Gastrocnemius medialis (tissue), 4 donors: ENCODE measurements around the gene RNF123. TPM values are rescaled to one million over a fixed set of nuclear protein-coding genes. Genes with fewer than 3 reads are reported as not detected.

Source experiments
- ATAC-seq, 2 donors: fragments of 150-250 bp; one replicate each; pipeline ENCODE4 v1.9.1; 2016
- DNase-seq, 2 donors: peaks; one replicate each; pipeline ENCODE4 v3.0.0-alpha.2; 2019
- H3K27ac ChIP-seq, 4 donors: fragments of 200-600 bp; sonication (generic); 1 replicate in 1 of 4; 2 replicates in 3 of 4; pipeline ENCODE4 v1.5.1; 2016 to 2018; ENCODE audit warnings: mild to moderate bottlenecking in 2 of 4, moderate library complexity in 1 of 4
- H3K27me3 ChIP-seq, 3 donors: fragments of 200-600 bp; sonication (generic) in 2 of 3; 1 replicate in 1 of 3; 2 replicates in 2 of 3; pipeline versions ENCODE4 v1.5.1 to v1.6.0; 2016 to 2019; ENCODE audit warnings: mild to moderate bottlenecking in 1 of 3, moderate library complexity in 1 of 3
- H3K36me3 ChIP-seq, 2 donors: fragments of 200-600 bp; sonication (generic) in 1 of 2; one replicate each; pipeline ENCODE4 v1.5.1; 2017 to 2018
- H3K4me1 ChIP-seq, 2 donors: fragments of 200-600 bp; sonication (generic) in 1 of 2; one replicate each; pipeline ENCODE4 v1.5.1; 2016 to 2017; ENCODE audit warnings: mild to moderate bottlenecking in 2 of 2
- H3K4me3 ChIP-seq, 4 donors: fragments of 200-600 bp; sonication (generic) in 3 of 4; 1 replicate in 1 of 4; 2 replicates in 3 of 4; pipeline ENCODE4 v1.5.1; 2016 to 2019; ENCODE audit warnings: mild to moderate bottlenecking in 2 of 4
- H3K9me3 ChIP-seq, 3 donors: fragments of 200-600 bp; sonication (generic) in 2 of 3; 1 replicate in 1 of 3; 2 replicates in 2 of 3; pipeline ENCODE4 v1.5.1; 2016 to 2019
- POLR2A ChIP-seq, 2 donors: fragments of 450-650 bp; IDR thresholded peaks; one replicate each; pipeline ENCODE4 v1.6.1; 2017; ENCODE audit warnings: antibody characterized with exemption in 2 of 2, mild to moderate bottlenecking in 2 of 2, moderate library complexity in 2 of 2
- in situ Hi-C, 4 donors: fragments of 200-750 bp; cut with MboI; loops; one replicate each; pipeline versions ENCODE4 v1.15.0 to v1.8.0; 2017; ENCODE audit warnings: low sequenced_read_pairs in 4 of 4
- intact Hi-C: fragments of 100-400 bp; cut with DNase I; formaldehyde crosslinking; loops from one replicate; pipeline ENCODE4 v1.15.1; 2023; ENCODE audit warnings: low total_unique reads
- total RNA-seq, 4 donors: library from RNA; depleted of rRNA; stranded (reverse); fragments of >200 nt; gene quantifications; one replicate each; pipeline versions ENCODE4 v1.1.0 to v1.2.3, GENCODE V29; 2016
- TF ChIP-seq, protein P1 (sequence below), 5 experiments: fragments of 450-650 bp in 3 of 5; fragments of 200-600 bp in 2 of 5; sonication (generic) in 2 of 5; IDR thresholded peaks in 4 of 5; conservative IDR thresholded peaks in 1 of 5; 1 replicate in 4 of 5; 2 replicates in 1 of 5; pipeline ENCODE4 v1.5.1; 2016 to 2019; ENCODE audit warnings: antibody characterized with exemption in 5 of 5, mild to moderate bottlenecking in 3 of 5, moderate library complexity in 3 of 5

Gene RNF123
- total RNA-seq, 4 donors from 2014 or later = 82.8 to 132 (median 128) TPM

DNA sequence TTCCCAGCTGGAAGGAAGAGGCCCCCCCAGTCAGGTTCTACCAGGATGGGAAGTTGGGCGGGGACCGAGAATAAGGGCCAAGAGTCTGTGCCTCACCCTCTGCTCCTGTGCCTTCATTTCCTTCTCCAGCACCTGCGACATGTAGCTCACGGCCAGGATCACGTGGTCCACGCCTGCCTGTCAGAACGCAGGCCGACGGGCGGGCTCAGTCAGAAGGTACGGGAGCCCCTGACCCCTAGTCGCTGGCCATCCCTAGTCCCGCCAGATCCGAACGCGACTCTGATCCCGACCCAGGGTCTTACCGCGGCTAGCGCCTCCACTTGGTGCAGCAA lies 33.9 kb downstream of the RNF123 start:
- Histone ChIP-seq H3K4me1 (peaks cover 27 to 41% of the 10 kb centered on the region in 2 donors), H3K9me3 (no peaks in the 10 kb centered on the region)
- intact Hi-C loops = loop anchor here (2.0 kb wide), 1 partner anchor 80 kb away; the partner anchor contains the start of gene INKA1

DNA sequence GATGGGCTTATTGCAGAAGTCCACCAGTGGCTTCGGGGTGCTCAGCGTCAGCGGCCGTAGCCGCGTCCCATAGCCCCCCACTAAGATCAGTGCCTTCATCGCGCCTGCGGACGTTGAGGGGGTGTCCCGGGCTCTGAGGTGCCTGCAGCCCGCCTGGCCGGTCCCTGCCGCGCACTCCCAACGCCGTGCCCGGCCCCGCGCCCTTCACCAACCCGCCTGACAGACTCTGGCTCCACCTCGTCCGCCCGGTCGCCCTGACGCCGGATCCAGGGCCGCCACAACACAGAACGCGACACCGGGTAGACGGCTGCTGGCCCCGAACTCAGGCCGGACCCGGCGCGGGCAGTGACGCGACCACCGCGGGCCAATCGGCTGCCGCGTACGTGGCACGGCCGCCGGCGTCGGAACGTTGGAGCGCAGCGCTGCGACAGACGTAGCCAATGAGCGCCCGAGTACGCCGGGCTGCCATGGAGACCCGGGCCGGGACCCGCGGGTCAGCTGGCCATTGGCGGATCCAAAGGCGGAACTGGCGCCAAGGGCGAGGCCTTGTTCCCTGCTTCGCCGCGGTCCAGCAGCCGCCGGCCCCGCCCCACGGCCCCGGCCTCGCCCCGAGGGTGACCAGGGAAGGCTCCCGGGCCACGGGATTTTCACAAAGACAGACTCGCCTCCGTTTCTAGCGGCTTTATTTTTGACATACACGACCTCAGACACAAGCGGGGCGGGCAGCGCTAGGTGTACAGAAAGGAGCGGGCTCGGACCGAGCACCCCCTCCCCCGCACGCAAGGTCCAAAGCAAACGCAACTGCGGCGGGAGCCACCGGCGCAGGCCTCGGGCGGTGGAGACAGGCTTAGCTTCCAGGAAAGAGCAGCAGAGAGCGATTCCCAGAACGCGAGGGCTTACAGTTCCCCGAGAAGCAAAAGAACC lies 34.5 kb downstream of the RNF123 start, which contains the start of gene GMPPB:
TSS of gene GMPPB (minus strand) at position 324 of the 924 bp plus-strand sequence. CDS start at position 99, 225 bp downstream.
- Histone ChIP-seq H3K4me3 (peak within 1 kb of the TSS; percentile 79 to 99 (median 92)), H3K36me3 (peaks cover 0 to 41% of the 10 kb centered on the region in 2 donors), H3K9me3 (no peaks in the 10 kb centered on the region), H3K4me1 (peaks cover 27 to 38% of the 10 kb centered on the region in 2 donors), H3K27ac (peak within 1 kb of the TSS; percentile 88 to 100 (median 96)), H3K27me3 (no peaks in the 10 kb centered on the region)
- DNase-seq = peak; percentile 96 to 98
- TF ChIP-seq POLR2A (IDR thresholded peaks at IDR 0.05) = peak; percentile 78 to 83
- TF ChIP-seq, protein P1, sequence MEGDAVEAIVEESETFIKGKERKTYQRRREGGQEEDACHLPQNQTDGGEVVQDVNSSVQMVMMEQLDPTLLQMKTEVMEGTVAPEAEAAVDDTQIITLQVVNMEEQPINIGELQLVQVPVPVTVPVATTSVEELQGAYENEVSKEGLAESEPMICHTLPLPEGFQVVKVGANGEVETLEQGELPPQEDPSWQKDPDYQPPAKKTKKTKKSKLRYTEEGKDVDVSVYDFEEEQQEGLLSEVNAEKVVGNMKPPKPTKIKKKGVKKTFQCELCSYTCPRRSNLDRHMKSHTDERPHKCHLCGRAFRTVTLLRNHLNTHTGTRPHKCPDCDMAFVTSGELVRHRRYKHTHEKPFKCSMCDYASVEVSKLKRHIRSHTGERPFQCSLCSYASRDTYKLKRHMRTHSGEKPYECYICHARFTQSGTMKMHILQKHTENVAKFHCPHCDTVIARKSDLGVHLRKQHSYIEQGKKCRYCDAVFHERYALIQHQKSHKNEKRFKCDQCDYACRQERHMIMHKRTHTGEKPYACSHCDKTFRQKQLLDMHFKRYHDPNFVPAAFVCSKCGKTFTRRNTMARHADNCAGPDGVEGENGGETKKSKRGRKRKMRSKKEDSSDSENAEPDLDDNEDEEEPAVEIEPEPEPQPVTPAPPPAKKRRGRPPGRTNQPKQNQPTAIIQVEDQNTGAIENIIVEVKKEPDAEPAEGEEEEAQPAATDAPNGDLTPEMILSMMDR (IDR thresholded peaks at IDR 0.05 in 4 of 5, conservative IDR thresholded peaks at IDR 0.05 in 1 of 5) = no peak
- intact Hi-C loops = loop anchor here (1.0 to 2.0 kb wide), 3 partner anchors 51 to 79 kb away; partner anchors contain the start of genes INKA1 and IP6K1
- peak; percentile 82 for ATAC-seq
- in situ Hi-C loops = no loop called here

More for the DNA sequence above, 33.9 kb downstream of the RNF123 start:
- Histone ChIP-seq H3K4me3 (peak overlapping the region; percentile 79 to 99 (median 92)), H3K36me3 (peaks cover 0 to 41% of the 10 kb centered on the region in 2 donors), H3K27ac (peak overlapping the region; percentile 88 to 100 (median 96)), H3K27me3 (no peaks in the 10 kb centered on the region)
- peak; percentile 64 to 81 for DNase-seq
- peak; percentile 47 to 57 for ATAC-seq
- in situ Hi-C loops = no loop called here
- TF ChIP-seq POLR2A (IDR thresholded peaks at IDR 0.05) = no peak
- TF ChIP-seq, protein P1 (IDR thresholded peaks at IDR 0.05 in 4 of 5, conservative IDR thresholded peaks at IDR 0.05 in 1 of 5) = no peak

DNA sequence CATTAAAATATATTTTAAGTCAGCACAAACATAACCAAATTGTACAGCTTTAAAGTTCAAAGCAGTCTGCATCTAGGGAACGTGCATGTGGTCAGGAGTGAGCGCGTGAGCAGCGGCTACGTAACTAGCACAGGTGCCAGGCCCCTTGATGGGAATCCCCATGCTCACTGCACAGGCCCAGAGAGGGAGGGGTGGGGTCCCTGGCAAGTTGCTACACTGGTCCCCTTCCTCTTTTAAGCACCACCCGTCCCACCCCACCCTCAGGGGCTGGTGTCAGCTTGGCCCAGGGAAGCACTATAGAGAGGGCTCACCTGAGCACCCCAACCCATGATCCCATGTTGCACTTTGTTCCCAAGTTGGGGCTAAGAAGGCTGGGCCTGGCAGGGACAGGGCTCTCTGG lies 35.2 kb downstream of the RNF123 start:
- peak in 1 of 2 donors; percentile 37 for DNase-seq
- intact Hi-C loops = loop anchor here (1.0 to 2.0 kb wide), 2 partner anchors 51 to 62 kb away; partner anchors contain the start of gene IP6K1
- no peak for ATAC-seq
- H3K36me3 ChIP-seq = peaks cover 0 to 41% of the 10 kb centered on the region in 2 donors
- peak overlapping the region; percentile 88 to 100 (median 96) for H3K27ac ChIP-seq
- H3K4me1 ChIP-seq = peaks cover 23 to 31% of the 10 kb centered on the region in 2 donors
- H3K4me3 ChIP-seq = peak overlapping the region; percentile 67 to 99 (median 84)
- in situ Hi-C loops = no loop called here
- no peak for TF ChIP-seq POLR2A (IDR thresholded peaks at IDR 0.05)
- TF ChIP-seq, protein P1 (IDR thresholded peaks at IDR 0.05 in 4 of 5, conservative IDR thresholded peaks at IDR 0.05 in 1 of 5) = no peak
- no peaks in the 10 kb centered on the region for H3K9me3 ChIP-seq
- no peaks in the 10 kb centered on the region for H3K27me3 ChIP-seq

DNA sequence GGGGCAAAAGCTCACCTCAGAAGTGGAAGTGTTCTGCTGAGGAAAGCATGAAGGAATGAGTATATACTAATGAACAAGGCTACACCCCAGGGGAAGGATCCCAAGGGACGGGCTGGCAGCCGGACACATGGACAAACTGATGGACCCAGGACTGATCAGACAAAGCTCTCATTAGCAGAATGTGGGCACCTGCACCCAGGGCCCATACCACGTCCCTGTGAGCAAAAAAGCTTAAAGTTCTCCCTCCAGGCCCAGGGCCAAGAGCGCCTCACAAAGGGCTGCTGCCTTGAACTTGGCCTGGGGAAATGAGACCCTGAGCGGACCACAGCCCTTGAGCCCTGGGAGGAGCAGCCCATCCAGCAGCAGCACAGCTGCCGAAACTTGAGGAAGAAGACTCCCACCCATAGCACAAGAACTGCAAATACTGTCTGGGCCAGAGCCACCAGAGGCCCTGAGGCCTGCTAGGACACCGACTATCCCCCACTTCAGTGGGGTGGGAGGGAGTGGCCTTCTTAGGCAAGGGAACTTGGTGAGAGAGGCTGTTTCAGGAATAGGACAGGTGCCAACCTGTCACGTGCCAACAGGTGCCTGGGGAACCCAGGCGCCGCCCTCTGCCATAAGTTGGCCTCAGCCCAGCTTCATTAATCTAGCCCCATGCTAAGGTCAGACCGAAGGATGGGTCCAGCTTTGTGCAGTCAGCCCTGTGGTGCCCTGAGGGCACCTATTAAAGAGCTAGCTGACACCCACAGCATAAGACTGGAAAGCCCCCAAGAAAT lies 36.7 kb downstream of the RNF123 start:
- intact Hi-C loops (loop anchor here (2.0 kb wide), 1 partner anchor 61 kb away; the partner anchor contains the start of gene IP6K1), in situ Hi-C loops (no loop called here)
- DNase-seq = no peak
- TF ChIP-seq POLR2A (IDR thresholded peaks at IDR 0.05) = no peak
- TF ChIP-seq, protein P1 (IDR thresholded peaks at IDR 0.05 in 4 of 5, conservative IDR thresholded peaks at IDR 0.05 in 1 of 5) = no peak
- H3K4me3 ChIP-seq = no peak overlapping the region
- no peaks in the 10 kb centered on the region for H3K27me3 ChIP-seq
- peaks cover 19 to 21% of the 10 kb centered on the region in 2 donors for H3K4me1 ChIP-seq
- H3K9me3 ChIP-seq = no peaks in the 10 kb centered on the region
- no peak for ATAC-seq
- peaks cover 0 to 42% of the 10 kb centered on the region in 2 donors for H3K36me3 ChIP-seq
- peak overlapping the region in 3 of 4 donors; percentile 96 to 100 (median 96) for H3K27ac ChIP-seq
